Fibroblast of gingiva (primary cell): ENCODE measurements around the gene CYTL1.
A peak's percentile ranks its signal among the peaks of the same experiment; 100 is the strongest.
"Not testable (repeated sequence)": the region's sequence is repeated elsewhere in the genome, so short reads cannot be mapped to it uniquely, and the experiment has no call there.

Experiments used
- DNase-seq: peaks from one replicate; pipeline ENCODE4 v3.0.0-alpha.2; 2011; ENCODE audit warnings: low read depth

CYTL1 gene

DNA sequence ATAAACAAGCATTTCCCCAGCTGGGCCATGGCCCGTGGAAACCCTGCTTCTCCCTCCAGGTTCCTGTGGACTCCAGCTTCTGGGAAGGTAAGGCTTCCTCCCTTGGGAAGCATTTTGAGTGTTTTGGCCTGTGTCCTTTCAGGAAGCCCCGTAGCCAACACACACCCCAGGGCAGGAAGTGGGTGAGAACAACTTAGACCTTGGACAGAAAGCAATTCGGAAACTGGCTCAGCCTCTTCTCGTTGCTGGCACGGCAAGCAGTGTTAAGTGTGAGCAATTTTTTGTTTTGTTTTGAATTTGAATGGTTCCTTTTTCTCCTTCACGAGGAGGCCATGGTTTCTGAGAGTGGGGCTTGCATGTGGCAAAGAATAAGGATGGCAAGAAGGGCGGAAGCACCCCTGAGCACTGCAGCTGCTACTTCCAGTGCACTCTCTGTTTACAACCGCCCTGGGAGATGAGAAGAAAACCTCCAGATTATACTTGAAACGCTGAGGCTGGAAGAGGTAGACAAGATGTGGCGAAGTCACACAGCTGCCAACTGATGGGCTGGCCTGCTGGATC is 14.1 kb upstream of the CYTL1 start:
- DNase-seq = no peak

- DNase-seq = no peak
Measured at GRCh38 chr4:5032813-5033212, 13.6 kb upstream of the CYTL1 start.

DNA sequence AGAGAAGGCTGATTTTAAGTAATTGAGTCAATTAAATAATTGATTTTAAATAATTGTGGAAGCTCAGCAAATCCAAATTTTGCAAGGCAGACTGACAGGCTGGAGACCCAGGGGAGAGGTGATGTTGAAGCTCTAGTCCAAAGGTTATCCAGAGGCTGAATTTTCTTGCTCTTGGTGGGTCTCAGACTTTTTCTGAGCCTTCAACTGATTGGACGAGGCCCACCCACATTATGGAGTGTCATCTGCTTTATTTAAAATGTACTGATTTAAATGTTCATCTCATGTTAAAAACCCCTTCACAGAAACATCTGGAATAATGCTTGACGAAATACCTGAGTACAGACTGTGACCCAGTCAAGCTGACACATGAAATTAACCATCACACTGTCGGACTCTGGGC is 11.7 kb upstream of the CYTL1 start:
- DNase-seq = no peak

DNA sequence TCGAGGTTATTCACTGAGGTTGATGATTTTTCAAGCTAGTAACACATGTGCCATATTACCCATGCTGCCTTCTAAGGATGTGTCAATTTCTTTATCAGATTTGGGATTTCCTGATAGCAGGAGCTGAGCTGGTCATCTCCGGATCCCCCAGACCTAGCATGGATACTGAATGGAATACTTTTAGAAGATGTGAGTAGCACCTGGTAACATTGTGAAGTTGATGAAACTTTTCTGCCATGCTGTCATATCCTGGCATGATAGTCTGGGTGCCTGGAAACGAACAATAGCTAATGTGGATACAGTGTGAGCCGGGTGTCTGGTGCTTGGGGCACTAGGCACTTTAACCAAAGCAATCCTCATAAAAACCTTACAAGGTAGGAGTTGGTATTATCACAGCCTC is 11.0 kb upstream of the CYTL1 start:
- no peak for DNase-seq

GRCh38 chr4:5029447-5029846 is 10.2 kb upstream of the CYTL1 start:
- DNase-seq = no peak

DNA sequence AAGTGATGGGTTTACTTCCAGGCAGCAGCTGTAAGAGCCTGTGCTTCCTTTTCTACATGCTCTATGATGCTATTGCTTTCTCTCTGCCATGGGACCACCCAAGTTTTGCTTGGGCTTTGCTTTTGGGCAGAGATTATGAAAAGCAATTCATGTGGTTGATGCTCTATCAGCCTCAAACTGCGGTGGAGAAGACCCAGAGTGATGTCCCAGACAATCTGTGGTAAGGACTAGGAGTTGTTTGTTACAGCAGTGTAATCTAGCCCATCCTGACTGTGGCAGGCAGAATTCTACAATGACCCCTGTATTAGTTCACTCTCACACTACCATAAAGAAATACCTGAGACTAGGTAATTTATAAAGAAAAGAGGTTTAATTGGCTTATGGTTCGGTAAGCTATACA is 9.2 kb upstream of the CYTL1 start:
- no peak for DNase-seq

- no peak for DNase-seq
Measured at GRCh38 chr4:5027346-5027745, 8.1 kb upstream of the CYTL1 start.

DNA sequence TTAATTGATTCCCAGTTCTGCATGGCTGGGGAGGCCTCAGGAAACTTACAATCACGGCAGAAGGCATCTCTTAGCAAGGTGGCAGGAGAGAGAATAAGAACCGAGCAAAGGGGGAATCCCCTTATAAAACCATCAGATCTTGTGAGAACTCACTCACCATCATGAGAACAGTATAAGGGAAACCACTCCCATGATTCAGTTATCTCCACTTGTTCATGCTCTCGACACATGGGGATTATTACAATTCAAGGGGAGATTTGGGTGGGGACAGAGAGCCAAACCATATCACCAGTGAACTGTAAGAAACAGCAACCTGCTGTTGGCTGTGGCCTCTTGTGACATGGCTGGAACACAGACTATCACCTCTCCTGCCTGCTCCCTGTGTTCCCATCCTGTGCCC is 7.1 kb upstream of the CYTL1 start:
- no peak for DNase-seq

DNA sequence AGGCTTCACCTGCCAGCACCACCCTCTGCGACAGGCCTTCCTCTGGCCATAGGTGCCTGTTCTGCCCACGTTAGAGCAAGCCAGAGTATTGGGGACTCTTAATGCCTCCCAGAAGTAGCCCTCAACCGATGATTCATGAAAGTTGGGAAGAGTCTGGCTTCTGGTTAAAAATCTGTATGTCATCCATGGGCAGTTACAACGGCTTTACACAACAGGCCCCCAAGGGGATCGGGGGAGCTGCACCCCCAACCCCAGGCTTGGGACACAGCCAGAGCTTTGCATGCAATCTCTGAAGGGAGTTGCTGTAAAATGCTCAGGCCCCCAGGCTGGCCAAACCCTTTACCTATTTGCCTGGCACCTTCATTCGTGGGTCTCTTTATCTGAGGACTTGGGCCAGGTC is 5.4 kb upstream of the CYTL1 start:
- DNase-seq = peak; percentile 34

GRCh38 chr4:5021546-5021945 is 2.3 kb upstream of the CYTL1 start:
- DNase-seq = no peak

GRCh38 chr4:5020341-5020740 is 1.1 kb upstream of the CYTL1 start:
- no peak for DNase-seq

GRCh38 chr4:5019796-5020195 is 538 bp upstream of the CYTL1 start:
- no peak for DNase-seq

GRCh38 chr4:5018603-5019002 is 655 bp downstream of the CYTL1 start:
- no peak for DNase-seq

GRCh38 chr4:5018096-5018495 is 1.2 kb downstream of the CYTL1 start:
- no peak for DNase-seq

DNA sequence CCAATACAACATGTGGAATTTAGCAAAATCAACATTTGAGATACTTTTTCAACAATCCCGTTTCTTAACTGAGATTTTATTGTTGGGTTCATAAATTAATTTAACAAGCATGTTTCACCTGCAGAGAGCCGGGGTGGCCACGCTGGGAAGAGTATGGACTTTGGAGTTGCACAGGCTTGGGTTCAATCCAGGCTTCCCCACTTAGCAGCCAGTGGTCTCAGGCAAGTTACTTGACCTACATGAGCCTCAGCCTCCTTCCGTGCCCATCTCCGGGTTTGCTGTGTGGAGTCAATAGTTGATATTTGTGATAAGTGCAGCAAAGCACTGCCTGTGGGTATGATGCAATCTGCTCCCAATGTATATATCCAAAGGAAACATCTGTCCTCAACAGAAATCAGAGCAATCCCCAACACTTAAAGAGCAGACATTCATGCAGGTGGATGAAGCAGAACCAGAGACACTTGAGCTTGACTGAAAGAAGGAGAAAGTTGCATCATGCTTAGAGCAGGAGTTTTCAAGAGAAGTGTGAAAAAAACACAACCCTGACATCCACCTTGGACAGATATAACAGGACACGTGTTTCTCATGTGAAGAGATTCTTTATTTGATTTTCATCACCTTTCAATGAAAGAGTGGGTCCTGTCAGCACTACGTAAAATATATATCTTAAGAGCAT is 5.1 kb downstream of the CYTL1 start:
- DNase-seq = no peak

- DNase-seq = no peak
Measured at GRCh38 chr4:5012958-5013357, 6.3 kb downstream of the CYTL1 start.

DNA sequence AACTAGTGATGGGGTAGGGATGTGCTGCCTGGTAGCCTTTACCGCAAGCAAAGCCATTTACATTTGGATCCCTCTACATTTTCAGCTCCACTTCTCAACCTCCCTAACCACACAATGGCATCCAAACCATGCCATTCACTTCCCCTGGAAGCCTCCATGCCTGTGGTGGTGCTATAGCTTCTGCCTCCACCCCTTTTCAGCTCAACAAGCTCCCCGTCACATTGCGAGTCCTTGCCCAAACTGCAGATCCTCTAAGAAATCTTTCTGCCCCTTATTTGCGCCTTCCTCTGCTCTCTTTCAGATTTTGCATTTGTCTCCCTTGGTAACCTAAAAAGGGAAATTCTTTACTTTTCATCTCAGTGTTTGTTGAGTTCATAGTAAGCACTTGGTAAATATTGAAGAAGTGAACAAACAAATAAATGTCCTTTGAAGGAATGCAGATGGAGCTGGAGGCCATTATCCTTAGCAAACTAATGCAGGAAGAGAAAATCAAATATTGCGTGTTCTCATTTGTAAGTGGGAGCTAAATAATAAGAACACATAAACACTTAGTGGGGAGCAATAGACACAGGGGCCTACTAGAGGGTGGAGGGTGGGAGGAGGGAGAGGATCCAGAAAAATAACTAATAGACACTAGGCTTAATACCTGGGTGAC is 6.9 kb downstream of the CYTL1 start:
- no peak for DNase-seq

DNA sequence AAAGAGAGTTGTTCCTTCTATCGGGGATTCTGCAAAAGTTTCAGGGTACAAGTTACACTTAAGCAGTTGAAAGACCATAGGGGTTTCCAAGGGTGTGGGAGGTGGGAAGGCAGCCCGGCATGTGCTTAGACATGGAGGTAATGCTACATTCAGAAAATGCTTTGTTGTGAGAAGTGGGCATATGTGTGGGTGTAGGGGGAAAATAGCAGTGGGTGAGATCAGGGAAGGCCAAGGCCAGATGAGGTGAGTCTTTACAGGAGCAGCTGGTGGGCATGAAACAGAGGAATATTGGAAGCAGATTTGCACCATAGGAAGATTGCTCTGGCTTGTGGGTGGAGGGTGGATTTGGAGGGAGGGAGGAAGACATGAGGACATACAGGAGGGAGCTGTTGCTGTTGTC is 8.3 kb downstream of the CYTL1 start:
- no peak for DNase-seq

DNA sequence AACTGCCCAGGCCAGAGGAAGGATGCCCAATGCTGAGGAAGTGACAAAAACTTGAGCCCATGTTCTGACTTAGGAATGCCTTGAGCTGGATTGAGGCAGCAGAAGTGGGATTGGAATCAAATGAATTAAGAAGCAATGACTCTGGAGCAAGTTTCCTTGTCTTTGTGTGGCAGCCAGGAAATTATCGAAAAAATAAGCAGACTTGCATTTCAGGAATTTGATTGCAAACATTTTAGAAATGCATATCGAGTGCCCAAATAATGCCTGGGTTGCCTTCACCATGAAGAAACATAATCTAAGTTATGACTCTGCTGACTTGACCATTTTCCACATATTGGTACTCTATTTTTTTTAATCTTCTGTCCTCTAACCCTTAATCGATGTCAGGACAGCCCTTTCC is 9.5 kb downstream of the CYTL1 start:
- peak; percentile 62 for DNase-seq

DNA sequence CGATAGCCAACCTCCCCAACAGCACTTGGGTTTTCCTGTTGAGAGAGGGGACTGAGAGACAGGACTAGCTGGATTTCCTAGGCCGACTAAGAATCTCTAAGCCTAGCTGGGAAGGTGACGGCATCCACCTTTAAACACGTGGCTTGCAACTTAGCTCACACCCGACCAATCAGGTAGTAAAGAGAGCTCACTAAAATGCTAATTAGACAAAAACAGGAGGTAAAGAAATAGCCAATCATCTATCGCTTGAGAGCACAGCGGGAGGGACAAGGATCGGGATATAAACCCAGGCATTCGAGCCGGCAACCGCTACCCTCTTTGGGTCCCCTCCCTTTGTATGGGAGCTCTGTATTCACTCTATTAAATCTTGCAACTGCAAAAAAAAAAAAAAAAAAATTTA is 12.3 kb downstream of the CYTL1 start:
- not testable (repeated sequence) for DNase-seq

- no peak for DNase-seq
Measured at GRCh38 chr4:5004496-5004895, 14.8 kb downstream of the CYTL1 start.

DNA sequence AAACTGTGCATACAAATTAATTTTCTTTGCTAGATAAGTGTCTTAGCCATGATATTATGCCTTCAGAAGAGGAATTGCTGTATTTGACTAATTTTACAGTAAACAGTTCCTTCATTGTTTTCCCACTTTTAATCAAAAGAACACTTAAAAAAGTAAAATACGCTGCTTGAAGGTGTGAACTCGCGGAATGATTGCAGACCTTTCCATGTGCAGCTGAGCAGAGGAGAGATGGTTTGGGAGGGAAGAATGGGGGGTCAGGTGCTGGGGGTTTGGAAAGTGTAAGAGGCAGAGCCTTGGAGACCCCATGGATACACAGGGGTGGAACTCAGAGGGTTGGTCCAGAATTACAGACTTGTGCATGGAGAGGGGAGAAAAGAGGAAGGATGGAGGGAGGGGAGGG is 15.3 kb downstream of the CYTL1 start:
- DNase-seq = no peak

DNA sequence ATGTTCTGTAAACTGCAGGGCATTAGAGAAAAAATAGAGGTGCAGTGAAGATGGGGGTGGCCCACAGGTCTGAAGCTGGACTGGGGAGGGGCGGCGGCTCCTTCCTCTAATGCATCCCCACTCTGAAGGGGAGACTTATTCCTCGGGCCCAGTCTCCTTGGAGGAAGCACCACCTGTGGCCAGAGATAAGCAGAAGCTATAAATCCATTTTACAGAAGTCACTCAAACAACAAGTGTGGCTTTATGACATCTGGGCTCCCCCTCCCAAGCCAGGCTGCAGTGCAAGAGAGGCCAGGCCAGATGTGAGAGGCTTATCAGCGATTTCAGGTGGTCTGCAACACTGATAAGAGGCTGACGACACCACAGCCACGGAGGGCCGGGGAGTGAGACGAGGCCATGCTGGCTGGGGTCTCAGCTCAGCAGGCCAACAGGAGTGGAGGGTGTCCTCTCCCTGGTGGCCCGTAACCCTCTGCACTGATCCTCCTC is 15.8 kb downstream of the CYTL1 start:
- DNase-seq = no peak

DNA sequence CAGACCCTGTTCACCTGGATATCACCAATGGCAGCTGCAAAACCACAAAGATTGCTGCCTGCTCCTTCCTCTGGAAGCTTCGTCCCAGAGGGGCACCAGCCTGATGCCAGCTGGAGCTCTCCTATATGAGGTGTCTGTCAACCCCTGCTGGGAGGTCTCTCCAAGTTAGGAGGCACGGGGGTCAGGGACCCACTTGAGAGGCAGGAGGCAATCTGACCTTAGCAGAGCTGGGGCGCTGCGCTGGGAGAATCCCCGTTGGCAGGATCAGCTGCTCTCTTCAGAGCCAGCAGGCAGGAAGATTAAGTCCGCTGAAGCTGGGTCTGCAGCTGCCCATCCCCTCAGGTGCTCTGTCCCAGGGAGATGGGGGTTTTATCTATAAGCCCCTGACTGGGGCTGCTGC is 17.6 kb downstream of the CYTL1 start:
- not testable (repeated sequence) for DNase-seq
